ENCODE results near the gene SRRM1. TPM values are rescaled to one million over a fixed set of nuclear protein-coding genes. Genes with fewer than 3 reads are reported as not detected.
A peak's percentile ranks its signal among the peaks of the same experiment; 100 is the strongest.

The SRRM1 gene
- total RNA-seq, 4 donors from 2014 or later = 28.5 to 59.8 (median 40.2) TPM

DNA sequence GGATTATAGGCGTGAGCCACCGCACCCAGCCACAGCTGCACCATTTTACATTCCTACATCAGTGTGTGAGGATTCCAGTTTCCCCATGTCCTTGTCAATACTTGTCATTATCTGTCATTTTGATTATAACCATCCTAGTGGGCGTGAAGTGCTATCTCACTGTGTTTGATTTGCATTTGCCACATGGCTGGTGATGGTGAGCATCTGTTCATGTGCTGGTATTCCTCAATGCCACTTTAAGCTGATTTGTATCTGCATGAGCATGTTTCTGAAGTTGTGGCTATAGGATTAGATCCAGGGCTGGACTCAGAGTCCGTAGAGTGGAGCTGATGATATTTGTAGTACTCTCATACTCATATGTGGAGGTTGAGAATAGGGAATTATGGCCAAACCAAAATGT, 36.6 kb downstream of the SRRM1 start:
- in situ Hi-C loops (cut with MboI; ENCODE audit: low sequenced_read_pairs in 4 of 4) = loop anchor here in 1 of 4 donors (25.0 kb wide), 1 partner anchor 533 kb away; no protein-coding TSS in a partner anchor

DNA sequence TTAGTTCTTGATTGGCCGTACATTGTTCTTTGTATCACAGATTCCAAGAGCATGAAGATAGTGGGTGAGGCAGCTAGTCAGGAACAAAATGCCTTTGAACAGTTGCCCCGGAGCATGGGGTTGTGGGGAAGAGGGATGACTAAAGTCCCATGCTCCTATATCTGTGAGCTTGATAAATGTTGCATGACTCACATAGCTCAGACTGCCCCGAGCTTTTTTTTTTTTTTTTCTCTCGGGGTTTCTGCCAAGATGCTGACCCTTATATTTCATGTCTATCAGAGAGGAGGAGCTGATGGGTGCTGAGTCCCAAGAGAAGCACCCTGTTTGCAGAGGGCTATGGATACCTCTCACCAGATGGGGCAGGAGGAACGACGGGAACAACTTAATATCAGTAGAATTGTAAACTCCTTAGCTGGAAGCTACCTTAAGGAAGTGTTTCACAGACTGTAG, 40.6 kb downstream of the SRRM1 start:
- intact Hi-C loops (cut with DNase I; ENCODE audit: low total_unique reads) = no loop called here
- DNase-seq (no peak), ATAC-seq (no peak)
- no peak overlapping the region for H3K4me3 ChIP-seq
- TF ChIP-seq, protein P1, sequence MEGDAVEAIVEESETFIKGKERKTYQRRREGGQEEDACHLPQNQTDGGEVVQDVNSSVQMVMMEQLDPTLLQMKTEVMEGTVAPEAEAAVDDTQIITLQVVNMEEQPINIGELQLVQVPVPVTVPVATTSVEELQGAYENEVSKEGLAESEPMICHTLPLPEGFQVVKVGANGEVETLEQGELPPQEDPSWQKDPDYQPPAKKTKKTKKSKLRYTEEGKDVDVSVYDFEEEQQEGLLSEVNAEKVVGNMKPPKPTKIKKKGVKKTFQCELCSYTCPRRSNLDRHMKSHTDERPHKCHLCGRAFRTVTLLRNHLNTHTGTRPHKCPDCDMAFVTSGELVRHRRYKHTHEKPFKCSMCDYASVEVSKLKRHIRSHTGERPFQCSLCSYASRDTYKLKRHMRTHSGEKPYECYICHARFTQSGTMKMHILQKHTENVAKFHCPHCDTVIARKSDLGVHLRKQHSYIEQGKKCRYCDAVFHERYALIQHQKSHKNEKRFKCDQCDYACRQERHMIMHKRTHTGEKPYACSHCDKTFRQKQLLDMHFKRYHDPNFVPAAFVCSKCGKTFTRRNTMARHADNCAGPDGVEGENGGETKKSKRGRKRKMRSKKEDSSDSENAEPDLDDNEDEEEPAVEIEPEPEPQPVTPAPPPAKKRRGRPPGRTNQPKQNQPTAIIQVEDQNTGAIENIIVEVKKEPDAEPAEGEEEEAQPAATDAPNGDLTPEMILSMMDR (IDR thresholded peaks at IDR 0.05 in 4 of 5, conservative IDR thresholded peaks at IDR 0.05 in 1 of 5) = no peak
- TF ChIP-seq POLR2A (IDR thresholded peaks at IDR 0.05) = no peak
- in situ Hi-C loops (cut with MboI; ENCODE audit: low sequenced_read_pairs in 4 of 4) = loop anchor here in 1 of 4 donors (25.0 kb wide), 1 partner anchor 529 kb away; no protein-coding TSS in a partner anchor
- no peaks in the 10 kb centered on the region for H3K9me3 ChIP-seq
- no peaks in the 10 kb centered on the region for H3K27me3 ChIP-seq
- H3K27ac ChIP-seq = no peak overlapping the region
- no peaks in the 10 kb centered on the region for H3K4me1 ChIP-seq
- no peaks in the 10 kb centered on the region for H3K36me3 ChIP-seq

More for the DNA sequence above, 36.6 kb downstream of the SRRM1 start:
- H3K36me3 ChIP-seq = peaks cover 0 to 3% of the 10 kb centered on the region in 2 donors
- no peak for DNase-seq
- no peak overlapping the region for H3K27ac ChIP-seq
- TF ChIP-seq, protein P1 (IDR thresholded peaks at IDR 0.05 in 4 of 5, conservative IDR thresholded peaks at IDR 0.05 in 1 of 5) = no peak
- no peak for TF ChIP-seq POLR2A (IDR thresholded peaks at IDR 0.05)
- H3K27me3 ChIP-seq = no peaks in the 10 kb centered on the region
- no peaks in the 10 kb centered on the region for H3K9me3 ChIP-seq
- no peak for ATAC-seq
- H3K4me1 ChIP-seq = no peaks in the 10 kb centered on the region
- intact Hi-C loops (cut with DNase I; ENCODE audit: low total_unique reads) = no loop called here
- no peak overlapping the region for H3K4me3 ChIP-seq

DNA sequence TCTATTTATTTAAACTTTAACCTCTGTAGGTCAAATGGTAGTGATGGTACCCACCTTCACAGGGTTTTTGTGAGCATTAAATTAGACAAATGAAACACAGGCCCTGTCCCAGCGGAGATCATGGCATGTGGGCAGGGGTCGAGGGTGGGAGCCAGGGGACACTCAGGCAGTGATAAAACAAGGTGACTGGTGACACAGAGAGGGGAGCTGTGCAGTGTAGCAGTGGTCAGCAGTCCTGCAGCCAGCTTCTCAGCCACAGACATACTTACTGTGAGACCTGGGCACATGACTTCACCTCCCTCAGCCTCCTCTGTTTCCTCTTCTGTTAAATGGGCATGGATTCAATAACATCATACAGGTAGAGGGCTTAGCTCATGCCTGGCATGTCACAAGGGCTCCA, 44.9 kb downstream of the SRRM1 start:
- H3K9me3 ChIP-seq = no peaks in the 10 kb centered on the region
- no peak overlapping the region for H3K4me3 ChIP-seq
- in situ Hi-C loops (cut with MboI; ENCODE audit: low sequenced_read_pairs in 4 of 4) = loop anchor here in 3 of 4 donors (5.0 to 25.0 kb wide), 2 partner anchors 149 to 524 kb away; no protein-coding TSS in a partner anchor
- TF ChIP-seq, protein P1 (IDR thresholded peaks at IDR 0.05 in 4 of 5, conservative IDR thresholded peaks at IDR 0.05 in 1 of 5) = no peak
- no peak for TF ChIP-seq POLR2A (IDR thresholded peaks at IDR 0.05)
- no peak overlapping the region for H3K27ac ChIP-seq
- ATAC-seq (no peak), DNase-seq (no peak)
- intact Hi-C loops (cut with DNase I; ENCODE audit: low total_unique reads) = loop anchor here (2.0 kb wide), 1 partner anchor 143 kb away; no protein-coding TSS in a partner anchor
- no peaks in the 10 kb centered on the region for H3K4me1 ChIP-seq
- H3K36me3 ChIP-seq = no peaks in the 10 kb centered on the region
- no peaks in the 10 kb centered on the region for H3K27me3 ChIP-seq

DNA sequence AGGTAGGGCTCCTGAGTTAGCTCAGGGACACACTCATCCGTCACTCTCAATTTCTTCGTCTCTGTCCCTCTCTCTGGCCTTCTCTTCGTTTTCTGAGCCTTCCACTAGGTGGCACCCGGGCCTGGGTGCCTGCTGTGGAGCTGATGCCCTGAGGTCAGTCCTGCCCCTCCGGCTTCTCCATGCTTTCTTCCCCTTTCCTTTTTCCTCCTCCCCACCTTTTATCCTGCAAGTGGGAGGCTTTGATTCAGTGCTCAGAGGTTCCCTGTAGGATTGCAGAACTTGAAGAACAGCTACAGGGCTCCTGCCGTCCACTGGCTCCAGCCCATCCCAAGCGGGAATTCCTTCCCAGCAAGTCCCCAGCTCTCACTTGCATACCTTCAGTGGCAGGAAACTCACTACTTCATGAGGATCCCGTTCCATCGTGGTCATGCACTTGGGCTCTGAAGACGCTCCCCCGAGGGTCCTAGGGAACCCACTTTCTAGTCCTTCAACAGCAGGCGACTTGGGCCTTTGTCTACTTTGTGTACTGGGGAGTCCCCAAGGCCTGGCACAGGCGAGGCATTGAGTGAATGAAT, 45.6 kb downstream of the SRRM1 start:
- H3K4me1 ChIP-seq = no peaks in the 10 kb centered on the region
- H3K27ac ChIP-seq = no peak overlapping the region
- no peaks in the 10 kb centered on the region for H3K9me3 ChIP-seq
- H3K27me3 ChIP-seq = no peaks in the 10 kb centered on the region
- intact Hi-C loops (cut with DNase I; ENCODE audit: low total_unique reads) = loop anchor here (2.0 kb wide), 1 partner anchor 142 kb away; no protein-coding TSS in a partner anchor
- TF ChIP-seq POLR2A (IDR thresholded peaks at IDR 0.05) = no peak
- TF ChIP-seq, protein P1 (IDR thresholded peaks at IDR 0.05 in 4 of 5, conservative IDR thresholded peaks at IDR 0.05 in 1 of 5) = peak; percentile 67 to 86 (median 82)
- H3K4me3 ChIP-seq = no peak overlapping the region
- DNase-seq = peak; percentile 32 to 48
- in situ Hi-C loops (cut with MboI; ENCODE audit: low sequenced_read_pairs in 4 of 4) = loop anchor here in 3 of 4 donors (5.0 to 25.0 kb wide), 2 partner anchors 149 to 524 kb away; no protein-coding TSS in a partner anchor
- ATAC-seq = peak; percentile 63 to 78
- H3K36me3 ChIP-seq = no peaks in the 10 kb centered on the region
